Activated naive CD4-positive, alpha-beta T cell (primary cell): Measurements from ENCODE around the gene ZSCAN1.
"Not testable (repeated sequence)": the region's sequence is repeated elsewhere in the genome, so short reads cannot be mapped to it uniquely, and the experiment has no call there.

ENCODE experiments used
- DNase-seq, 4 experiments: peaks; one replicate each; lab custom pipeline; 2025; lab: John Stamatoyannopoulos, UW

The ZSCAN1 gene, protein sequence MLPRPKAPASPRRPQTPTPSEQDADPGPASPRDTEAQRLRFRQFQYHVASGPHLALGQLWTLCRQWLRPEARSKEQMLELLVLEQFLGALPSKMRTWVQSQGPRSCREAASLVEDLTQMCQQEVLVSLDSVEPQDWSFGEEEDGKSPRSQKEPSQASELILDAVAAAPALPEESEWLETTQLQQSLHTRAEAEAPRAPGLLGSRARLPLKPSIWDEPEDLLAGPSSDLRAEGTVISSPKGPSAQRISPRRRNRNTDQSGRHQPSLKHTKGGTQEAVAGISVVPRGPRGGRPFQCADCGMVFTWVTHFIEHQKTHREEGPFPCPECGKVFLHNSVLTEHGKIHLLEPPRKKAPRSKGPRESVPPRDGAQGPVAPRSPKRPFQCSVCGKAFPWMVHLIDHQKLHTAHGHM

DNA sequence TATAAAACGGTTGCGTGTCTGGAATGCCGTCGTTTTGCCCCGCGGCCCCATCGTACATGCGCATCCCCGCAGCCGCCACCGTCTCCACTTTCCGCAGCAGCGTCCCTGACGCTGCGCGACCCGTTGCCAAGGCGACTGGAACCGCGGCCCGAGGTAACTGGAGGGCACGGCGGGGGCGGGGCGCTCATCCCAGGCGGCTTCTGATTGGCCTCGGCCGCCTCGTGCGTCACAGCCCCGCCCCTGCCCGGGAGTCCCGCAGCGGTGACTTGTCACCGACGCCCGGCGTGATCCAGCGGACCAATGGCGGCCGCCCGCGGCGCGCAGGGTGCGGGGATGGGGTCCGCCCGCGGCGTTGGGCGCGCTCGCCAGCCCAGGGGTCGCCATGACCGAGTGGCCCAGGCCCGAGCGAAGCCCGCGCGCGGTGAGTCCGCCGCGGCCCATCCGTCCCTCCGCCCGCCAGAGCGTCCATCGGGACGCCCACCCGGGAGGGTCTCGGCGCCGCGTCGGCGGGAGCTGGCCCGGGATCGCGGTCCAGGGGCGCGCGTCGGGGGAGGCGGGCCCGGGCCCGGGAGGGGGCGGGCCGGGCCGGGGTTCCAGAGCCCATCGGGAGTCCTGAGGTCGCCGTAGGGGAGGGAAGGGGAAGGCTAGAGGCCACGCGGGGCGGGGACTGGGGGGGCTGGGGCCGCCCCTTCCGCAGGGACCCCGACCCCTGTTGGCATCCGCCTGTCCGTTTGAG is at the start of gene ZSCAN1:
TSS of gene ZSCAN1 (plus strand) at position 285 of the 736 bp plus-strand sequence. CDS start 3,812 bp downstream, outside the sequence.
- peak in 1 of 4 experiments; percentile 1 for DNase-seq

DNA sequence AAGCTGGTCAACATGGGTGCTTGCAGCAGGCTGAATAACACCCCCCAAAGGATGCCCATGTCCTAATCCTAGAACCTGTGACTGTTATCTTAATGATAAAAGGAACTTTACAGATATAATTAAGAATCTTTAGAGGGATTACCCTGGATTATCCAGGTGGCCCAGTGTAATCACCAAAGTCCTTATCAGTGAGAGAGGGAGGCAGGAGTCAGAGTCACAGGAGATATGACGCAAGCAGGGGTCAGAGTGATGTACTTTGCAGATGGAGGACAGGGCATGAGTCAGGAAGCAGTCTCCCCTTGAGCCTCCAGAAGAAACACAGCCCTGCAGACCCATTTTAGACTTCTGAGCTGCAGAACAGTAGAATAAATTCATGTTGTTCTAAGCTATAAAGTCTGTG is 41.0 kb upstream of the ZSCAN1 start:
- no peak for DNase-seq

DNA sequence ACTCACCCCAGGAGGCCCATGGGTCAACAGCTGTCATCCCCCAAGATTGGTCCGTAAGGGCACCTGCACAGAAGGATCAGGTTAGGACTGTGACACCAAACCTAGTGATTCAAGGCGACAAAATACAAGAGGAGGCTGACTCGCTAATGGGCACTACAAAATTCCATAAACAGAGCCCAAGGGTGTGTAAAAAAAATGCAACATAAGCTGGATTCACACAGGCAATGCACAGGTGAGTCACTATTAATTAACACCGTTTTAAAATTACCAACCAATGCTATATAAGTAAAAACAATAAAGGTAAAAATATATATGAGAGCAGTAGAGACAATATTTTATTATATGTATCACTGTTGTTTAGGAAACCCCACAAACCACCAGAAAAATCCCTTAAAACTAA is 33.1 kb upstream of the ZSCAN1 start:
- DNase-seq, result no peak

DNA sequence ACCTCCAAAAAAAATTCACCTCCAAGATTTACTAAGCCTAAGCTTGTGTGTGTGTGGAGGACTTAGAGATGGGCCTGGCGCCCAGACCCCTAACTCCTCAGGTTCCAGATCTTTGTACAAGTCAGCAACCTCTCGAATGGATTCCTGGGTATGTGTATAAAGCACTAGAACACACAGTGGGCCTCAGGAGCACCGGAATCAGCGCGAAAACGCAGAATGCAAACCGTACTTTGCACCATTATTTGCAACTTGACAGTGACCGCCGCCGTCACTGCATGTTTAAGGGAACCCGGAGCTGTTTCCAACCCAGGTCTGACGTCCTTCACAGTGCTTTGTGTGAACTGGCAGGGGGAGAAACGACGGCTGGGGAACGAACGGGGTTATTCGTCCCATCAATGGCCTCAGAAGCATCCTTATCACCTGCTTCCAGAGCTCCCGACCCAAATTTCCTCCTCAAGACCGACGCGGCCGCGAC is 31.9 kb upstream of the ZSCAN1 start:
- DNase-seq, result peak in 1 of 4 experiments; percentile 15

DNA sequence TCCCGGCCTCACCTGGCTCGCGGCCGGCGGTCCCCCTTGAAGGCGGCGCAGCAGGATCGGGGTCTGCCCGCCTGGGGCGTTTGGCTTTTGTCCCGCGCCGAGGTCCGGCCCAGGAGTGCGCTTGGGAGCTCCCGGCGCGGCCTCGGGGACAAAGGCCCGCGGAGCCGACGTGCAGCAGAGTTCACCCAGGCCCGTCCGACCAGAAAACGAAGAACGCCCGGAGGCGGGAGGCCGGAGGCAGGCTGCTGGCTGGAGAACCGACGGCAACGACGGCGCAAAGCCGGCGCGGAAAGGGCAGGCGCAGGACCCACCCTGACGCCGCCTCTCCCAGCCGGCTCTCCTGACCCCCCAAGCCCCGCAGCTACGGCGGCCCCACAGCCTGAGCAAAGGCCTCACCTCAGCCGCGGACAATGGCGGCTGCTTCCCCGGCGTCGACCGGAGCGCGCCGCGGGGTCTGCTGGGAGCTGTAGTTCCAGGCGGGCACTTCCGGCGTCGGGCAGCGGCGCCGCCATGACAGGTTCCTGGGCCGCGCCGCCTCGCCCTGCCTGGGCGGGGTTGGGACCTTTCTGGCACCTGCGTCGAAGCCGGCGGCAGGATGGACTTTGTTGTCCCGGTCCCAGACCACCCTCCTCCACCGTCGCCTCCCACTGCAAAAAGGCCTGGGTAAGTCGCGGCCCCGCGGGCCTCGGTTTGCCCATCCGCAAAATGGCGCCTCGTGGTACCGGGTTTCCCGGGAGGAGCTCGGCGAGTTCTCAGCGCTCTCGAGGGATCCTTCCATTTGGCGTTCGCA is 31.2 kb upstream of the ZSCAN1 start, which contains the start of gene ZNF606:
TSS of gene ZNF606 (minus strand) at position 437 of the 790 bp plus-strand sequence. CDS start 1,501 bp downstream, outside the sequence.
- DNase-seq, result peak; percentile 57 to 76 (median 70)

DNA sequence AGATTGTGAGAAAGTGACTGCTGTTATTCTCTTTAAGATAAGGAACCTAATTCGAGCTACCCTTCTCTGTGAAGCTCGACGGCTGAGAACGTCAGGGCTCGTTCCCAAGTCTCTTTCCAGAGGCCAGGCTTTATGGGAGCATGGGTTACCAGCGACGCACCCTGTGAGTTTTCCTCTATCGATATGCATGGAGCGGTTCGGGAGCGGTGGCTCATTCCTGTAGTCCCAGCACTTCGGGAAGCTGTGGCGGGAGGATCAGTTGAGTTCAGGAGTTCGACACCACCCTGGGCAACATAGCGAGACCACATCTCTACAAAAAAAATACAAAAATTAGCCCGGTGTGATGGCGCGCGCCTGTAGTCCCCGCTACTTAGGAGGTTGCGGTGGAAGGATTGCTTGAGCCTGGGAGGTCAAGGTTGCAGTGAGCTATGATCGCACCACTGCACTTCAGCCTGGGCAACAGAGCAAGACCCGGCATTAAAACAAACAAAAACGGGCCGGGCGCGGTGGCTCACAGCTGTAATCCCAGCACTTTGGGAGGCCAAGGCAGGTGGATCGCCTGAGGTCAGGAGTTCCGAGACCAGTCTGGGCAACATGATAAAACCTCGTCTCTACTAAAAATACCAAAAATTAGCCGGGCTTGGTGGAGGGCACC is 30.5 kb upstream of the ZSCAN1 start:
- no peak for DNase-seq

DNA sequence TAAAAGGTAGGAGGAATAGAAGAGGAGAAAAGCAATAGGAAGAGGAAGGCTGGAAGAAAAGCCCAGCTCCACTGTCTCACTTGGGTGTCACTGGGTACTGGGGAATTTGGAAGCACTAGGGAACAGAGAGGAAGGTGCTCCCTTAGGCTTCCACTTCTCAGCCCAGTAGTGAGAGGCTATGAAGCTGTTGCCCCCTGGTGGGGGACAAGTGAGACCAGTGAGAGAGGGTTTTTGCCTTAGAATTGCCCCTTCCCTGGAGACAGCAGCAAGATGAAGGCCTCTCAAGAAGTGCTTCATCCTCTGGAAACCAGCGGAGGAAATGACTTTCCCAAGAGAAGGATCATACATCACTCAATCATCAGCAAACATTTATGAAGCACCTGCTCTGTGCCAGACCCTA is 26.5 kb upstream of the ZSCAN1 start:
- DNase-seq, result no peak

DNA sequence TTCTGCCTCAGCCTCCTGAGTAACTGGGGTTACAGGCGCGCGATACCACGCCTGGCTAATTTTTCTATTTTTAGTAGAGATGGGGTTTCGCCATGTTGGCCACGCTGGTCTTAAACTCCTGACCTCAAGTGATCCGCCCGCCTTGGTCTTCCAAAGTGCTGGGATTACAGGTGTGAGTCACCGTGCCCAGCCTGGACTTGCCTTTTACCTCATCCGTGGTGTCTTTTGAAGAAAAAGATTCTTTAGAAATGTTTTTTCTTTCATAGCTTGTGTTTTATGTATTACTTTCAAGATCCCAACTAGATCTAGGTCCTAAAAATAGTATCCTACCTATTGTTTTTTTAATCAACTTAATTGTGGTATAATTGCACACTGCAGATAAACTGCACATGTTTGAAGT is 24.9 kb upstream of the ZSCAN1 start:
- DNase-seq, result not testable (repeated sequence)

DNA sequence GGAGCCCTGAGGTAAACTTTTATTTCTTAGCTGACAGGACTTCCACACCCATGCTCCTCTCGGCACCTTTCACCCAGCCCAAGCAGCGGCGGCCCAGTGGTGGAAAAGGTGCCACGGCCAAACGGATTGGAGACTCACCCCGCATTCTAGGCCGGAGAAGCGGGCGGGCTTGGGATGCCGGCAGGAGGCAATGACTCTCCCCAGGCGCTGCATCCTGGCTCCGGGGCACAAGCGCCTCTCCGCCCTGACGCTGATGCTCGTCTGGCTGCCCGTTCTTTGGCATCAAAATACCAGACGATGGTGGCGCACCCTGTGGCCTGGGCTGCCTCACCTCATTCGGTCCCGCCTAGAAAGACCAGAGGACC is 24.5 kb upstream of the ZSCAN1 start:
- no peak for DNase-seq

DNA sequence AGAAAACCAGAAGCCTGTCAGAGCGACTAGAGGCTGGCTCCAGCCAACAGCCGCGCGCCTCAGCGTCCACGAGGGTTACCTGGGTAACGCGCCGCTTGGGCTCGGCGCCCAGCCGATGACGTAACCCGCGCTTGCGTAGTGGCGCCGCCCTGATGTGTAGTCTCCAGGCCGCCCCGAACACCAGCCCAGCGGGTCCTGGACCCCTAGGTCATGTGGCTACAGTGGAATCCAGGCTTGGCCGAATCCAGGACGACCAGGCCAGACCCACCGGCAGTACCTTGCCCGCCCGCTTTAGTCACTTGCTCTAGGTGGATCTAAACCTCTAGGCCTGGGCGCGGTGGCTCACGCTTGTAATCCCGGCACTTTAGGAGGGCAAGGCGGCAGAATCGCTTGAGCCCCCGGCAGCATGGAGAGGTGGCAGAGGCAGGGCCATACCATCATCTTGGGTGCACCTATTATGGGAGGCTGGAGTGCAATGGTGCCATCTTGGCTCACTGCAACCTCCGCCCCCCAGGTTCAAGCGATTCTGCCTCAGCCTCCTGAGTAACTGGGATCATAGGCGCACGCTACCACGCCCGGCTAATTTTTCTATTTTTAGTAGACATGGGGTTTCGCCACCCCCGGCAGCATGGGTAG is 24.0 kb upstream of the ZSCAN1 start:
- peak in 1 of 4 experiments; percentile 11 for DNase-seq

DNA sequence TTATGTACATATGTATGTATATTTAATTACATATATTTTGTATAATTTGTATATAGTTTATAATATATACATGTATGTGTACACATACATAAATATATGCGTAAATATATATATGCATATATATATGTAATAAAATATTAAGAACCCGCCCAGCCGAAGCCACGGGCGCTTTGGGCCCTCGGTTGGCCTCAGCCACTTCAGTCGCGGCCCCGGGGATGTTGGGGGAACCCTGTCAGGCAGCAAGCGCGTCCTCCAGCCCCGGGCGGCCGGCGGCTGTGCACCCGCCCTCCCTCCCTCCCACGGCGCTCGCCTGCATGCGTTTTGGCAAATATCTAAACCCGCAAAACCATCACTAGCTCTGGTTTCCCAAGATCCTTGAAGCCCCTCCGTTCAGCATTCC is 23.3 kb upstream of the ZSCAN1 start:
- no peak for DNase-seq

DNA sequence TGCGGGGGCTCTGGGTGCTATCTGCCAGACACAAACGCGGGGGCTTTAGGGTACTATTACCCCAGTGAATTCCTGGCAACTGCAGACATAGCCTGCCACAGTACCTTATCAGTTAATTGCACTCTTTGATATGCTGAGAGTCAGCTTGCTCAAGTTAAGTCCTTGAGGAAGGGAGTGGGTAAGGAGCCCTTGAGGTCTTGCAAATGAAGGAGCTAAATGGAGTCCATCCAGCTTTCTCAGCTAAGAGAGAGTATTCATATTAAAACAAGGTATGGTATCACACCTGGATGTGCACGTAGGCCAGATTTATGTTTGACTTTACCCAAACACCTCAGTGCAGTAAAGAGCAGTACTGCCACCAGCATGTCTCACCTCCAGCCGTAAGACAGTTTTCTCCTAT is 19.7 kb upstream of the ZSCAN1 start:
- DNase-seq, result no peak

DNA sequence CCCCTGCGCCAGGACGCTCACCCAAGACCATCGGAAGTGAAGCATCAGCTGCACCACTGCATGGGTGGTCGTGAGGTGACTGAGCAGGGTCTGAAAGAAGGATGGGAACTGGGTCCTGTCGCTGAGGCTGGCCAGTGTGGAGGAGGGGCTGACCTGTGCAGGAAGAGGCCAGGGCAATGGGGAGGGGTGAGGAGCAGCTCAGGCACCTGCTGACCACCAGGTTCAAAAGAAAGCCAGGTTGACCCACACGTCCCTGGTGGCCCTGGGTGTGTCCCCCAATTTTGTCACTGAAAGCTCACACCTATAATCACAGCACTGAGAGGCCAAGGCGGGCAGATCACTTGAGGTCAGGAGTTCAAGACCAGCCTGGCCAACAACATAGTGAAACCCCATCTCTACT is 13.7 kb upstream of the ZSCAN1 start:
- no peak for DNase-seq

DNA sequence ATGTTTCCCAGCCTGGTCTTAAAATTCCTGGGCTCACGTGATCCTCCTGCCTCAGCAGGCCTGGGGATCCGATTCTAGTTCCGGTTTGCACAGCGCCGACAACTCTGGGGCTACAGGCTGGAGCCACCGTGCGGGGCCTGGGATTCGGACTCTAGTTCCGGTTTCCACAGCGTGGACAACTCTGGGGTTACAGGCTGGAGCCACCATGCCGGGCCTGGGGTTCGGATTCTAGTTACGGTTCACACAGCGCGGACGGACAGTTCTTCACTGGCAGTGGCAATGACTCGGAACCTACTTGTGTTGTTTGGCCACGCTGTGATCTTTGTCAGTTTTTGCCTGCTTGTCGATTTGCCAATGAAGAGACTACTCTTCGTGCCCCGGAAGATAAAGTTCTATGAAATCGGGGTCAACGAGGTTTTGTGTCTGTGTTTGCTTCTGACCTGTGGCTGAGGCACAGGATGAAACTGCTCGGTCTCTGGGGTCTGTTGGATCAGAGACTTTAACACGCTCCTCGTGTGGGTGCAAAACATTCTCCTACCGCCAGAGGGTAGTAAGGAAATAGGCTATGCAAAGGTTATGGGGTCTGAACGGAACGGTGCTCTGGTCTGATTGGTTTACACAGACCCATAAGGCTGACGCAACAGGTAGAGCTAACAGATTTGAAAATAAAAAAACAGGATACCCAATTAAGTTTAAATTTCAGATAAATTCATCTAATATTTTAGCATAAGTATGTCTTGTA is 12.1 kb upstream of the ZSCAN1 start:
- DNase-seq, result no peak

DNA sequence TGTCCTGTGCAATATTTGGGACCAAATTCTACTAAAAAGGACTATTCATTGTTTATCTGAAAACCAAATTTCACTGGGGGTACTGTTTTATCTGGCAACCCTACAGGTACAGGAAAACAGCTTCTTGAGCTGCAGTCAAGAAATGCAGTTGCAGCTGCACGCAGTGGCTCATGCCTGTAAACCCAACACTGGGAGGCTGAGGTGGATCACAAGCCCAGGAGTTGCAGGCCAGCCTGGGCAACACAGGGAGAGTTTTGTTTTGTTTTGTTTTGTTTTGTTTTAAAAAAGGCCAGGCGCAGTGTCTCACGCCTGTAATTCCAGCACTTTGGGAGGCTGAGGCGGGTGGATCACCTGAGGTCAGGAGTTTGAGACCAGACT is 11.6 kb upstream of the ZSCAN1 start:
- DNase-seq, result no peak

DNA sequence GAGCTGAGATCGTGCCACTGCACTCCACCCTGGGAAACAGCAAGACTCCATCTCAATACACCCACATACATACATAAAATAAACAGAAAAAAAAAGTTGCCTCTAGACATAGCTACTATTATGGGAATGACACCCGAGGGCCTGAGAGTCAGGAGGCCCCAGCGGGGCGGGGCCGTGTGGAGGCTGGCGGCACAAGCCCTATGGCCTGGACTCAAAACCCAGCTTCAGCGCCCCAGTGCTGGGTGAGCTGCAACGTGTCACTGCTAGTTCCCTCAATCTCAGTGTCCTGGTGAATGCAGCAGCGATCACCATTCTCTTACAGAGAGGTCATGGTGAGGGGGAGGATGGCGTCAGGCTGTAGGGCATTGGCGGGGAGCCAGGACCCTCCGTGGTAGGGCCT is 9.2 kb upstream of the ZSCAN1 start:
- no peak for DNase-seq

DNA sequence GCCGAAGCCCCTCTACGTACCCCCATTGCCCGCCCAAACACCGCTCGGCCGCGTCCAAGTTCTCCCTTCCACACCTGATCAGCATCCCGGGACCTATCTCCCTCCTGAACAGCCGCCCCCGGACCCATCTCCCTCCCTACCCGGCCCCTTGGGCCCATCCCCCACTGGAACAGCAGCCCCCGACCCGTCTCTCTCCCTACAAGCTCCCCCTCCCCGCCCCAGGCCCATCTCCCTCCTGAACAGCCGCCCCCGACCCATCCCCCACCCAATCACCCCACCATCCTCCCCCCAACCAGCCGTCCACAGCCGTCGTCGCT is 610 bp downstream of the ZSCAN1 start:
- no peak for DNase-seq

DNA sequence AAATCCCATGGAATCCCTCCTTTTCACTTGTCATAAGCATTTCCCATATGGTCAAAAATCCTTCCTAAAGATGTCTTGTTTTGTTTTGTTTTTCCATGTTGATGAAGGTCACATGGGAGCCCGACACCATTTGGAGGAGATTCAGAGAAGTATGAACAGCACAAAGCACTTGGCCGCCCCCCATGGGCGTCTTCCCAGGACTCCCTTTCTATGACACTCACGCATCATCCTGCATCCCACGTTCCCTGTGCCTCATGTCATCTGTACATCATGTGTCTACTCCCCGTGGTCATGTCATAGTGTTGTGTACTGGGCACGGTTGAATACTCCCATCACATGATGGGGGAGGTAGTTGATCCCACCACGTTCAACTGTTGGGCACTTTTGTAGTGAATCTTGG is 2.0 kb downstream of the ZSCAN1 start:
- DNase-seq, result no peak

DNA sequence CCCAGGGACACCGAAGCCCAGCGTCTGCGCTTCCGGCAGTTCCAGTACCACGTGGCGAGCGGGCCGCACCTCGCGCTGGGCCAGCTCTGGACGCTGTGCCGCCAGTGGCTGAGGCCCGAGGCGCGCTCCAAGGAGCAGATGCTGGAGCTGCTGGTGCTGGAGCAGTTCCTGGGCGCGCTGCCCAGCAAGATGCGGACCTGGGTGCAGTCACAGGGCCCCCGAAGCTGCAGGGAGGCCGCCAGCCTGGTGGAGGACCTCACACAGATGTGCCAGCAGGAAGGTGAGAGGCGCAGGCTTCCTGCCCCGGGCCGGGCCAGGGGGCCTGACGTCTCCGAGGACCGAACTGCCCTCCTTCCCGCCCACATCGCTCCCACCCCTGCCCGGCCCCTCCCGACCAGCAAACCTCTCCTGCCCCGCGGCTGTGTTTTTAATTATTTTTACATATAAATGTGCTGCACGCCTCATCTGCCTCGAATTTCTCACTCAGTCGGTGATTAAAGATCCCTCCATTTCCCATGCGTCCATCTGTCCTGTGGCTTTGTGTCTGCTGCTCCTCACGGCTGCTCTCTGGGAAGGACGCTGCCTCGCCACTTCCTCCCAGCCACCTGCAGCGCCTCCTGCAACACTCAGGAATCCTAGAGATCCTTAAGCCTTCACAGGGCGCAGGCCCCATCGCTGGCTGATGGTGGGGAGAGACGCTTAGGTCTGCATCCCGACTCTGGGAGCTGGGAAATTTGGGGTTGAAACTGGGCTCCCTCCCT is 4.3 kb downstream of the ZSCAN1 start:
- DNase-seq, result no peak

DNA sequence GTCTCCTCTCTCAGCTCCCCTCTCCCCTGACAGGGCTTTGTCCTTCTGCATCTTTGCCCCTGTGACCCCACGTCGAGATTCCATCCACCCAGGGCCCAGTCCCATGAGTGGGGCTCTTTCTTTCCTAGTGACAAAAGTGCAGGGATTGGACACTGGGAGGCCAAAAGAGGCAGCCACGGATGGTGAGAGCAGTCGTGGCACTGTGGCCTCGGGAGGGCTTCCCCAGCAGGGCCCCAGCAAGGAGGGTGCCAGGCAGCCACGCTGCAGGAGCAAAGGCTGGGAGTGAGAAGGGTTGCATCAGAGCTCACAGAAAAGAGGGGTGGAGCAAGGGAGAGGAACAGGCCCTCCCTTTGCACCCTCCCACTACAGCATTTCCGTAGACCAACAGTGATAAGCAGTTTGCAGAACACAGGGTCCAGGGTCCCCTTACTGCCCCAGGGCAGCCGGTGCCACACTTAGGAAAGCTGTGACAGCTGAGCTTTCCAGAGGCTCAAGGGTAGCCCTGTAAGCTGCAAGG is 4.9 kb downstream of the ZSCAN1 start:
- DNase-seq, result no peak
